ENCODE data around the gene LRRC26.

LRRC26 gene

DNA sequence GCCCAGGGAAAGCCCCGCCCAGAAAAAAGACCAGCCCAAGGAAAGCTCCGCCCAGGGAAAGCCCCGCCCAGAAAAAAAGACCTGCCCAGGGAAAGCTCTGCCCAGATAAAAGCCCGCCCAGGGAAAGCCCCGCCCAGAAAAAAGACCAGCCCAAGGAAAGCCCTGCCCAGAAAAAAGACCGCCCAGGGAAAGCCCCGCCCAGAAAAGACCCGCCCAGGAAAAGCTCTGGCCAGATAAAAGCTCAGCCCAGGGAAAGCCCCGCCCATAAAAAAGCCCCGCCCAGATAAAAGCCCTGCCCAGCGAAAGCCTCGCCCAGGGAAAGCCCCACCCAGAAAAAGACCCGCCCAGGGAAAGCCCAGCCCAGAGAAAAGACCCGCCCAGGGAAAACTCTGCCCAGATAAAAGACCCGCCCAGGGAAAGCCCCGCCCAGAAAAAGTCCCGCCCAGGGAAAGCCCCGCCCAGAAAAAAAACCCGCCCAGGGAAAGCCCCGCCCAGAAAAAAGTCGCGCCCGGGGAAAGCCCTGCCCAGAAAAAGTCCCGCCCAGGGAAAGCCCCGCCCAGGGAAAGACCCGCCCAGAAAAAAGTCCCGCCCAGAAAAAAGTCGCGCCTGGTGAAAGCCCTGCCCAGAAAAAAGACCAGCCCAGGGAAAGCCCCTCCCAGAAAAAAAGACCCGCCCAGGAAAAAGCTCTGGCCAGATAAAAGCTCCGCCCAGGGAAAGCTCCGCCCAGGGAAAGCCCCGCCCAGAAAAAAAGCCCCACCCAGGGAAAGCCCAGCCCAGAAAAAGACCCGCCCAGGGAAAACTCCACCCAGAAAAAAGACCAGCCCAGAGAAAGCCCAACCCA lies 19.0 kb downstream of the LRRC26 start:
- CTCF ChIA-PET, result interaction anchor here (1.0 kb wide), 1 partner anchor 73 kb away, joined by 3 read pairs; no protein-coding TSS in a partner anchor
- Histone ChIP-seq H3K4me3 (ENCODE audit: control insufficient read depth in 1 of 7, extremely low read depth in 1 of 7, insufficient read depth in 4 of 7, low read depth in 2 of 7, low read length in 6 of 7) (no peak overlapping the region), H3K27ac (ENCODE audit: insufficient read depth in 1 of 2, low read depth in 1 of 2, low read length in 2 of 2, poor library complexity in 1 of 2, severe bottlenecking in 2 of 2) (no peak overlapping the region), H3K9me3 (ENCODE audit: control extremely low read depth in 1 of 5, control insufficient read depth in 4 of 5, insufficient read depth in 2 of 5, low read depth in 1 of 5, low read length in 4 of 5) (no peaks in the 10 kb centered on the region), H3K4me1 (ENCODE audit: control extremely low read depth in 1 of 4, control insufficient read depth in 4 of 4, insufficient read depth in 4 of 4, low read length in 3 of 4) (no peaks in the 10 kb centered on the region), H3K27me3 (replicated peaks in 2 of 5; ENCODE audit: control insufficient read depth in 4 of 5, insufficient read depth in 5 of 5, low read length in 4 of 5) (peaks cover 0 to 47% (median 6%) of the 10 kb centered on the region in 5 experiments), H3K36me3 (ENCODE audit: control insufficient read depth in 4 of 4, insufficient read depth in 4 of 4, low read length in 3 of 4) (no peaks in the 10 kb centered on the region)
- POLR2A ChIA-PET, result no interaction called here
- DNase-seq, result peak in 2 of 3 donors; percentile 59 to 66
- 22% methylated on average over 27 of the region's 34 CpGs for WGBS (ENCODE audit: insufficient coverage)

DNA sequence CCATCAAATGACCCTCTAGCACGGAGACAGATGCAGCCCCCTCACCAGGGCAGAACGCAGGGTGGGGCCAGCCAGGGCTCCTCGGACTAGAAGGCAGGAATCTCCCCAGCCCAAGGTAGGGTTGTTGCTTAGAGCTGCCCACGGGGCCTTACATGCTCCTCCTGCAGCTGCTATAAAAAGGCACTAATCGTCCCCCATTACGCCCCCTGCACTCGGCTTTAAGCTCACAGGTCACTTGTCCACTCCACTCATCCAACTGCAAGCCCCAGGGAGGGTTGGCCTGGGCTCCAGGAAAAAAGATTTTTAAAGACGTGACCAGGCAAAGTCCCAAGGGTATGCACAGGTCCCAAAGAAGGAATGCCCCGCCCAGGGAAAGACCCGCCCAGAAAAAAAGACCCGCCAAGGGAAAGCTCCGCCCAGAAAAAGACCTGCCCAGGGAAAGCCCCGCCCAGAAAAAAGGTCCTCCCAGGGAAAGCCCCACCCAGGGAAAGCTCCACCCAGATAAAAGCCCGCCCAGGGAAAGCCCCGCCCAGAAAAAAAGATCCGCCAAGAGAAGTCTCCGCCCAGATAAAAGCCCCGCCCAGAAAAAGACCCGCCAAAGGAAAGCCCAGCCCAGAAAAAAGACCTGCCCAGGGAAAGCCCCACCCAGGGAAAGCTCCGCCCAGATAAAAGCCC lies 19.8 kb downstream of the LRRC26 start:
- POLR2A ChIA-PET, result no interaction called here

DNA sequence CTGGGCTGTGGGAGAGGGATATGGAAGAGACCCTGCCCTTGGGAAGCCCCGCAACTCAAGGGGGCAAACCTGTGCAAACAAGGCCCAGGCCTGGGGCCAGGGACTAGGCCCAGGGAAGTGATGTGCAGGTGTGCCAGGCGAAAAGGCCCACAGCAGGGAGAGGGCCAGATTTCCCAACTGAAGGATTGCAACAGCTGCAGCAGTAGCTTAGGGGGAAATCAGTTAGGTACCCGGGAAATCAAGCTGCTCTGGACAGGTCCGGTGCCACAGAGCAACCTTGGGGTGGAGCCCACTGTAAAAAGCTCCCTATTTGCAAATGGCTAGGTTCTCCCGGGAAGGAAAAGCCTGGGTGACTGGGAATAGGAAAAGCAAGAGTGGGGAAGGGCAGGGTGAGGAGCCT lies 20.5 kb downstream of the LRRC26 start:
- ChIA-PET CTCF (interaction anchor here (1.0 kb wide), 1 partner anchor 27 kb away, joined by 3 read pairs; no protein-coding TSS in a partner anchor), POLR2A (no interaction called here)
- Histone ChIP-seq H3K36me3 (ENCODE audit: control insufficient read depth in 4 of 4, insufficient read depth in 4 of 4, low read length in 3 of 4) (no peaks in the 10 kb centered on the region), H3K9me3 (ENCODE audit: control extremely low read depth in 1 of 5, control insufficient read depth in 4 of 5, insufficient read depth in 2 of 5, low read depth in 1 of 5, low read length in 4 of 5) (no peaks in the 10 kb centered on the region), H3K27me3 (replicated peaks in 2 of 5; ENCODE audit: control insufficient read depth in 4 of 5, insufficient read depth in 5 of 5, low read length in 4 of 5) (peaks cover 0 to 36% (median 3%) of the 10 kb centered on the region in 5 experiments), H3K27ac (ENCODE audit: insufficient read depth in 1 of 2, low read depth in 1 of 2, low read length in 2 of 2, poor library complexity in 1 of 2, severe bottlenecking in 2 of 2) (no peak overlapping the region), H3K4me3 (ENCODE audit: control insufficient read depth in 1 of 7, extremely low read depth in 1 of 7, insufficient read depth in 4 of 7, low read depth in 2 of 7, low read length in 6 of 7) (no peak overlapping the region), H3K4me1 (ENCODE audit: control extremely low read depth in 1 of 4, control insufficient read depth in 4 of 4, insufficient read depth in 4 of 4, low read length in 3 of 4) (no peaks in the 10 kb centered on the region)
- DNase-seq, result no peak
- 84% methylated on average over 4 of the region's 5 CpGs for WGBS (ENCODE audit: insufficient coverage)

More for the DNA sequence above, 19.8 kb downstream of the LRRC26 start:
- H3K9me3 ChIP-seq (ENCODE audit: control extremely low read depth in 1 of 5, control insufficient read depth in 4 of 5, insufficient read depth in 2 of 5, low read depth in 1 of 5, low read length in 4 of 5), result no peaks in the 10 kb centered on the region
- WGBS (ENCODE audit: insufficient coverage), result 63% methylated on average over 17 of the region's 20 CpGs
- H3K27me3 ChIP-seq (replicated peaks in 2 of 5; ENCODE audit: control insufficient read depth in 4 of 5, insufficient read depth in 5 of 5, low read length in 4 of 5), result peaks cover 0 to 42% (median 3%) of the 10 kb centered on the region in 5 experiments
- DNase-seq, result no peak
- H3K27ac ChIP-seq (ENCODE audit: insufficient read depth in 1 of 2, low read depth in 1 of 2, low read length in 2 of 2, poor library complexity in 1 of 2, severe bottlenecking in 2 of 2), result no peak overlapping the region
- CTCF ChIA-PET, result interaction anchor here (1.0 kb wide), 1 partner anchor 74 kb away, joined by 3 read pairs; no protein-coding TSS in a partner anchor
- H3K36me3 ChIP-seq (ENCODE audit: control insufficient read depth in 4 of 4, insufficient read depth in 4 of 4, low read length in 3 of 4), result no peaks in the 10 kb centered on the region
- no peaks in the 10 kb centered on the region for H3K4me1 ChIP-seq (ENCODE audit: control extremely low read depth in 1 of 4, control insufficient read depth in 4 of 4, insufficient read depth in 4 of 4, low read length in 3 of 4)
- H3K4me3 ChIP-seq (ENCODE audit: control insufficient read depth in 1 of 7, extremely low read depth in 1 of 7, insufficient read depth in 4 of 7, low read depth in 2 of 7, low read length in 6 of 7), result no peak overlapping the region

DNA sequence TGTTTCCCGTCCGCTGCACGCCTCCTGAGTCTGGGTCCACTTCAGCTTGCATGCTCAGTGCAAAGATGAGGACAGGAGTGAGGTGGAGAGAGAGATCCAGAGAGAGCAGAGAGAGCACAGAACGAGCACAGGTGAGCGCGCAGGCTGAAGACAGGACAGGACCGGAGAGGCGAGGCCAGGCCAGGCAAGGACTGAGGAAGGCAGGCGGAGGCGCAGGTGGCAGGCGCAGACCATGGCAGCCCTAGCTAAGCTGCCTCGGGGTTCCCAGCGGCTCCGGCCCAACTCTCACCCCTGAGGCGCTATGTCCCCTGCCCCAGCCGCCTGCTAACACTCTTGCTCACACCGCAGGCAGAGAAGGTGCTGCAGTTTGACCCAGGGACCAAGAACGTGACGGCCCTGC lies 21.2 kb downstream of the LRRC26 start:
- Histone ChIP-seq H3K4me3 (ENCODE audit: control insufficient read depth in 1 of 7, extremely low read depth in 1 of 7, insufficient read depth in 4 of 7, low read depth in 2 of 7, low read length in 6 of 7) (no peak overlapping the region), H3K9me3 (ENCODE audit: control extremely low read depth in 1 of 5, control insufficient read depth in 4 of 5, insufficient read depth in 2 of 5, low read depth in 1 of 5, low read length in 4 of 5) (no peaks in the 10 kb centered on the region), H3K36me3 (ENCODE audit: control insufficient read depth in 4 of 4, insufficient read depth in 4 of 4, low read length in 3 of 4) (no peaks in the 10 kb centered on the region), H3K4me1 (ENCODE audit: control extremely low read depth in 1 of 4, control insufficient read depth in 4 of 4, insufficient read depth in 4 of 4, low read length in 3 of 4) (no peaks in the 10 kb centered on the region), H3K27ac (ENCODE audit: insufficient read depth in 1 of 2, low read depth in 1 of 2, low read length in 2 of 2, poor library complexity in 1 of 2, severe bottlenecking in 2 of 2) (no peak overlapping the region), H3K27me3 (replicated peaks in 2 of 5; ENCODE audit: control insufficient read depth in 4 of 5, insufficient read depth in 5 of 5, low read length in 4 of 5) (peaks cover 0 to 41% (median 4%) of the 10 kb centered on the region in 5 experiments)
- WGBS (ENCODE audit: insufficient coverage), result 94% methylated on average over 19 of the region's 19 CpGs
- ChIA-PET CTCF (interaction anchor here (1.0 kb wide), 1 partner anchor 27 kb away, joined by 3 read pairs; no protein-coding TSS in a partner anchor), POLR2A (interaction anchor here (0.6 kb wide), 1 partner anchor 540 kb away, joined by 3 read pairs; no protein-coding TSS in a partner anchor)
- DNase-seq, result no peak

DNA sequence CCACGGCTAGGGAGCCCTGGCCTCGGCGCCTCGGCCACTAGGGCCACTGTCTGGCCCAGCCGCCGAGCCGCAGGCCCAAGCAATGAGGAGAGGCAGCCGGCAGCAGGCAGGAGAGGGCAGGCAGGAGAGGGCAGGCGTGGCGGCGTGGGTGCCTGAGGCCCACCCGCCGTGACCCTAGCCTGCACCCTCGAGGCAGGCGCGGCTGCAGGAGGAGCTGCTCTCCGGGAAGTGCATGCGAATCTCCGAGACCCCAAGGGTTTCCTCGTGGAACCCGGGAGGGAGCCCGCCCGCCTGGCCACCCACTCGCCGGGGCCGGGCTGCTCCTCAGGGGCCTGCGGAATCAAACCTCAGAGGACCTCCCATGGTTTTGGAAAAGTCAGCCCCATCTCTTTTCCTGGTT lies 21.6 kb downstream of the LRRC26 start:
- 76% methylated on average over 26 of the region's 27 CpGs for WGBS (ENCODE audit: insufficient coverage)
- ChIA-PET CTCF (interaction anchor here (1.0 kb wide), 1 partner anchor 28 kb away, joined by 3 read pairs; no protein-coding TSS in a partner anchor), POLR2A (interaction anchor here (0.6 kb wide), 1 partner anchor 540 kb away, joined by 3 read pairs; no protein-coding TSS in a partner anchor)
- H3K4me1 ChIP-seq (ENCODE audit: control extremely low read depth in 1 of 4, control insufficient read depth in 4 of 4, insufficient read depth in 4 of 4, low read length in 3 of 4), result no peaks in the 10 kb centered on the region
- no peak overlapping the region for H3K4me3 ChIP-seq (ENCODE audit: control insufficient read depth in 1 of 7, extremely low read depth in 1 of 7, insufficient read depth in 4 of 7, low read depth in 2 of 7, low read length in 6 of 7)
- DNase-seq, result no peak
- peaks cover 0 to 45% (median 4%) of the 10 kb centered on the region in 5 experiments for H3K27me3 ChIP-seq (replicated peaks in 2 of 5; ENCODE audit: control insufficient read depth in 4 of 5, insufficient read depth in 5 of 5, low read length in 4 of 5)
- H3K36me3 ChIP-seq (ENCODE audit: control insufficient read depth in 4 of 4, insufficient read depth in 4 of 4, low read length in 3 of 4), result no peaks in the 10 kb centered on the region
- H3K9me3 ChIP-seq (ENCODE audit: control extremely low read depth in 1 of 5, control insufficient read depth in 4 of 5, insufficient read depth in 2 of 5, low read depth in 1 of 5, low read length in 4 of 5), result no peaks in the 10 kb centered on the region
- H3K27ac ChIP-seq (ENCODE audit: insufficient read depth in 1 of 2, low read depth in 1 of 2, low read length in 2 of 2, poor library complexity in 1 of 2, severe bottlenecking in 2 of 2), result no peak overlapping the region

DNA sequence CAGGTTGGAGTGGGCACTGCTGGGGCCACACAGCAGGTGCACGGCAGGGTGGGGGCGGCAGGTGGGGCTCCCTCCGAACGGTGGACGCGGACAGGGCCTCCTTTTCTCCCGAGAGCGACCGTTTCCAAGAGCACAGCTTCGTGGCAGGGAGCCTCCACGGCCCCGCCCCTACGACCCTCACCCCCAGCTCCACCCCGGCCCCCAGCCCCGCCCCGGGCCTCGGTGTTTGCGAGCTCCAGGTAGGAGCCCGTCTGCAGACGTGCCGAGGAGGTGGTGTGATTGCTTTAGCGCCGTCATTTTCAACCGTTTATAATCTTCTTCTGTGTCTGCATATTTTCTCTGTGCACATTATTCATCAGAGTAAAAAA lies 22.1 kb downstream of the LRRC26 start:
- peaks cover 0 to 50% (median 4%) of the 10 kb centered on the region in 5 experiments for H3K27me3 ChIP-seq (replicated peaks in 2 of 5; ENCODE audit: control insufficient read depth in 4 of 5, insufficient read depth in 5 of 5, low read length in 4 of 5)
- H3K27ac ChIP-seq (ENCODE audit: insufficient read depth in 1 of 2, low read depth in 1 of 2, low read length in 2 of 2, poor library complexity in 1 of 2, severe bottlenecking in 2 of 2), result no peak overlapping the region
- H3K36me3 ChIP-seq (ENCODE audit: control insufficient read depth in 4 of 4, insufficient read depth in 4 of 4, low read length in 3 of 4), result no peaks in the 10 kb centered on the region
- WGBS (ENCODE audit: insufficient coverage), result 45% methylated on average over 13 of the region's 24 CpGs
- DNase-seq, result no peak
- CTCF ChIA-PET, result no interaction called here
- no peaks in the 10 kb centered on the region for H3K4me1 ChIP-seq (ENCODE audit: control extremely low read depth in 1 of 4, control insufficient read depth in 4 of 4, insufficient read depth in 4 of 4, low read length in 3 of 4)
- H3K9me3 ChIP-seq (ENCODE audit: control extremely low read depth in 1 of 5, control insufficient read depth in 4 of 5, insufficient read depth in 2 of 5, low read depth in 1 of 5, low read length in 4 of 5), result no peaks in the 10 kb centered on the region
- no peak overlapping the region for H3K4me3 ChIP-seq (ENCODE audit: control insufficient read depth in 1 of 7, extremely low read depth in 1 of 7, insufficient read depth in 4 of 7, low read depth in 2 of 7, low read length in 6 of 7)
- POLR2A ChIA-PET, result no interaction called here
